Astrocyte of the cerebellum (primary cell): ENCODE results near the gene IGF2.

Experiments used
- DNase-seq: peaks from one replicate; pipeline ENCODE4 v3.0.0-alpha.2; 2011; ENCODE audit warnings: low read depth
- H3K4me3 ChIP-seq: 2 replicates; pipeline ENCODE4 v1.5.1; 2011; ENCODE audit warnings: mild to moderate bottlenecking, low read depth, low read length, moderate library complexity
- CTCF ChIP-seq: IDR thresholded peaks from 2 replicates; pipeline ENCODE4 v1.5.1; 2012; ENCODE audit warnings: low read length, low read depth, moderate library complexity, mild to moderate bottlenecking; ENCODE audit errors: missing control alignments
- in situ Hi-C: cut with HindIII; loops from 2 replicates; pipeline ENCODE4 v1.10.0; 2017; ENCODE audit warnings: low sequenced_read_pairs

The IGF2 gene

GRCh38 chr11:2166091-2166851, 27.1 kb upstream of the IGF2 start:
- no peak for DNase-seq
- peak; percentile 53 for TF ChIP-seq CTCF
- H3K4me3 ChIP-seq, result no peak overlapping the region
- in situ Hi-C loops, result no loop called here

- in situ Hi-C loops, result no loop called here
- H3K4me3 ChIP-seq, result no peak overlapping the region
- DNase-seq, result no peak
- TF ChIP-seq CTCF, result no peak
These were observed 26.4 kb upstream of the IGF2 start for GRCh38 chr11:2165571-2165970.

GRCh38 chr11:2164861-2165555, 25.8 kb upstream of the IGF2 start:
- H3K4me3 ChIP-seq, result no peak overlapping the region
- in situ Hi-C loops, result no loop called here
- no peak for DNase-seq
- no peak for TF ChIP-seq CTCF

GRCh38 chr11:2164081-2164480, 24.9 kb upstream of the IGF2 start:
- no peak for TF ChIP-seq CTCF
- DNase-seq, result no peak
- H3K4me3 ChIP-seq, result no peak overlapping the region
- in situ Hi-C loops, result no loop called here

- no peak for TF ChIP-seq CTCF
- in situ Hi-C loops, result no loop called here
- H3K4me3 ChIP-seq, result no peak overlapping the region
- DNase-seq, result no peak
These were observed 24.3 kb upstream of the IGF2 start for GRCh38 chr11:2163428-2163978.

GRCh38 chr11:2160736-2161259, 21.6 kb upstream of the IGF2 start, which contains the start of gene INS:
Gene INS, minus strand, starts transcription at chr11:2161209. Its CDS starts 238 bp downstream, at chr11:2160971.
- TF ChIP-seq CTCF, result no peak
- no peak within 1 kb of the TSS for H3K4me3 ChIP-seq
- in situ Hi-C loops, result no loop called here
- DNase-seq, result no peak
